ENCODE results near the gene LALBA. TPM values are rescaled to one million over a fixed set of nuclear protein-coding genes. Genes with fewer than 3 reads are reported as not detected.
"Not testable (repeated sequence)": the region's sequence is repeated elsewhere in the genome, so short reads cannot be mapped to it uniquely, and the experiment has no call there.

LALBA gene
- total RNA-seq: not detected

DNA sequence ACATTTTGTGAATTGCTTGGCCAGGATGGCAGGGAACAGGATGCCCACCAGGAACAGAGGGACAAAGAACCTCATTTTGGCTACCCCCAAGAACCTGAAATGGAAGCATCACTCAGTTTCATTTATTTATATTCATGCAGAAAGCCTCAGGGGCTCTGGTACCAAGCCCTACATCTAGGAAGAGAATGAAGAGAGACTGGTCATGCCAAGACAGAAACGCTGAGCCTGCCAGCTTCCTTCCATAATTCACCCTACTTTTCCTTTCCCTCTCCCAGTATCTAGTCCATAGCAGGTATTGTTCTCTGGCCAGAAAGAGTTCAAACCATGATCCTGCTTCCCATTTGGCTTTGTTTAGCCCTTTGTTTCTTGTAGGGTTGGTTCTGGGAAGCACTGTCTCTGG lies at the start of gene LALBA:
Gene LALBA, minus strand, starts transcription at position 101 of the 400 bp plus-strand sequence. Its CDS starts 26 bp downstream, at position 75.
- no peak for DNase-seq

DNA sequence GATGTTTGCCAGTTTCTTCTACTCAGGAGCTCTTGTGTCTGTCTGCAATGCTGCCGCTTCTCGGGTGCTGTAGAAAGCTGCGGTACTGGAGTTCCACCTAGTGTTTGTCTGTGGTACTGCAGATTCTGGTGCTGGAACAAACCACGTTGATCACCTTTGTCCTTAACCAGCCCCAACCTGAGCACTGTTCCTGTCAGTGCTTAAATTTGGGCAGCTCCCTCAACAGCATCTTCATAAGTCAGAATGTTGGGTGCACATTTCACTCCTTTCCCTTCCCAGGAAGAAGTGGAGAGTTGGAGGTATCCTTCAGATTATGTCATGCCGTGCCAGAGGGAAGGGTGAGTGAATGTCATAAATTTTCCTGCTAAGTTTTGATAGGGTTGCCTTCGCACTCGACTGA lies 48.7 kb upstream of the LALBA start:
- DNase-seq: peak; percentile 40

DNA sequence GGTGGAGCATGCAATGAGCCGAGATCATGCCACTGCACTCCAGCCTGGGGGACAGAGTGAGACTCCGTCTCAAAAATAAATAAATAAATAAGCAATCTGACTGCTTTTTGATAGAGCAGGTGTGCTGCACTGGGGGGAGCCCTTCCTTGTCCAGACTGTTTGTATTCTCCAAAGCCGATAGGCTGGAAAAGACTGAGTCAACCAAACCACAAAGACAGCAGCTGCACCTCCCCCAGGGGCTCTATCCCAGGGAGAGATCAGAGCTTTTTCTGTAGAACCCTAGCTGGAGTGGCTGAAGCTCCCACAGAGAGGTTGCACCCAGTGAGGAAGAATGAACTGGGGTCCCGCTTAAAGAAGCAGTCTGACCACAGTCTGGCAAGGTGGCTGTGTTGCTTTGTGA lies 45.8 kb upstream of the LALBA start:
- no peak for DNase-seq

DNA sequence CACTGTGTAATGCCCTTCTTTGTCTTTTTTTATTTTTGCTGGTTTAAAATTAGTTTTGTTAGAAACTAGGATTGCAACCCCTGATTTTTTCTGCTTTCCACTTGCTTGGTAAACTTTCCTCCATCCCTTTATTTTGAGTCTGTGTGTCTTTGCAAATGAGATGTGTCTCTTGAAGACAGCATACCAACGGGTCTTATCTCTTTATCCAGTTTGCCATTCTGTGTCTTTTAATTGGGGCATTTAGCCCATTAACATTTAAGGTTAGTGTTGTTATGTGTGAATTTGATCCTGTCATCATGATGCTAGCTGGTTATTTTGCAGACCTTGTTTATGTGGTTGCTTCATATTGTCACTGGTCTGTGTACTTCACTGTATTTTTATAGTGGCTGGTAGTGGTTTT lies 43.5 kb upstream of the LALBA start:
- no peak for DNase-seq

DNA sequence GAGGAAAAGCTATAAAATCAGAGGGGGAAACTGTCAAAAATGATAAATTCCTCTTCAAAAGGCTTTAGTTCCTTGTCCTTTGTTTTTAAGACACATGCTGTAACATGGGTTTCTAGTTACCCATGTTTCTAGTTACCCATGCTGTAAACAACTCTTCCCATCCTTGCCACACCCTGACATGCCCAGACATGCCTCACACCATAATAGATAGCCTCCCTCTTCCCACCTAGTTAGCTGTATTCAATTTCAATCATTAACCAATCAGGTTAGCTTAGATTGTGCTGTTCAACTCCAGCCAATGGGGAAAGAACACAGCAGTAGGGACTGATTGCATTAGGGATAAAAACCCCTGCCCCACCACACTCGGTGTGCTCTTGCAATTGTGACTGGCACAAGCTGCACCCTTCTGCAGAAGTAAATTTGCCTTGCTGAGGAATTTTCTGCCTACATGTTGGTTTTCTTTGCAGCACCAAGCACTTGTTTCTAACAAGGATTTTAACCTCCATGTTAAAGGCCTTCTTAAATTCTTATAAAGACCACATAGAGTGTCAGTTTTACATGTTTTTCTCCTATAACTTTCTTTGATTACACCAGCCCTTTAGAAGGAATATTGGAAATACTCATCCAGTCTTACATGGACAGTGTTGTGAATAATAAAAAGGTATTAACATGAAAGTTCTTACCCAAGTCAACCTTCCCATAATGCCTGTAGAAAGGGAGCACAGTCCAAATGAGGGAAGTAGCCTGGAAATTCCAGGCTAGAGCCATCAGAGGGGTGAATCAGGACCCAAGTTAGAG lies 32.5 kb upstream of the LALBA start:
- no peak for DNase-seq

DNA sequence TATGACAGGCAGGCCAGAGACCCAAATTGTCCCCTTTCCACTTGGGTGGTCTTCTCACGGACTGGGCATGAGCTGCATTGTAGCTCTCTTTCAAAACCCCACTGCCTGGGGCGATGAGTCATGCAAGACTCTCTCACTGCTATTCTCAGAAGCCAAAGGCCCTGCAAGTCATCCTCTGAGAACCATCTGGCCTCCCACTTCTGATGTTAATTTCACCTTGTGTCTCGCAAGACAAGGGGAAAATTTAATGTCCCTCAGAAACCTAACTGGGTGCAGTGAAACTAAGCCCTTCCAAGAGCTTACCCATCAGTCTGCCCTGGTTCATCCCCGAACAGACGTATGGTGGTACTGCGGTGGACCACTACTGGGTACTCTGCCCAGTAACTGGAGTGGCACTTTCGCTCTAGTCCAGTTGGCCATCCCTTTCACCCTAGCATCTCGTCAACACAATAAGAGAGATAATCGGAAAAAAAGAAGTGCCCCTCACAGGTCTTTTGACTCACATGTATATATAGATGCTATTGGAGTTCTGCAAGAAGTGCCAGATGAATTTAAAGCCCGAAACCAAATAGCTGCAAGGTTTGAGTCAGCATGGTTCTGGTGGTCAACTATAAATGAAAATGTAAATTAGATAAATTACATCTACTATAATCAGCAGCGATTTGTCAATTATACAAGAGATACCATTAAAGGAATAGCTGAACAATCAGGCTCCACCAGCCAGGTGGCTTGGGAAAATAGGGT lies 31.3 kb upstream of the LALBA start:
- DNase-seq: no peak

DNA sequence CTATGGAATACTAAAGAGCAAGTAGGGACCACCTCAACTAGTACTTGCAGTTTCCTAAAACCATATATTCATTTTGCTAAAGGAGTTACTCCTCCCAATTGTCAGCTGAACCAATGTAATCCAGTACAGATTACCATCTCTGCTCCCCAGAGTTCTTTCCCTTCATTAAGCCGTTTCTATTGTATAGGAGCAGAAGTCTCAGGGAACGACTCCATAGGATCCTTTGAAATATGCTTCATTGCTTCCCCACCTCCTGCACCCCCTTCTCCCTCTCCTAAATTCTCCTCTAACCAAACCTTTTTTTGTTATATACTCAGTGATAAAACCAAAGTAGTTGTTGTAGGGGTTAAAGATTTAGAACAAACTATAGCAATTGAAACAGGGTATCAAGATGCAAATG lies 30.7 kb upstream of the LALBA start:
- no peak for DNase-seq

DNA sequence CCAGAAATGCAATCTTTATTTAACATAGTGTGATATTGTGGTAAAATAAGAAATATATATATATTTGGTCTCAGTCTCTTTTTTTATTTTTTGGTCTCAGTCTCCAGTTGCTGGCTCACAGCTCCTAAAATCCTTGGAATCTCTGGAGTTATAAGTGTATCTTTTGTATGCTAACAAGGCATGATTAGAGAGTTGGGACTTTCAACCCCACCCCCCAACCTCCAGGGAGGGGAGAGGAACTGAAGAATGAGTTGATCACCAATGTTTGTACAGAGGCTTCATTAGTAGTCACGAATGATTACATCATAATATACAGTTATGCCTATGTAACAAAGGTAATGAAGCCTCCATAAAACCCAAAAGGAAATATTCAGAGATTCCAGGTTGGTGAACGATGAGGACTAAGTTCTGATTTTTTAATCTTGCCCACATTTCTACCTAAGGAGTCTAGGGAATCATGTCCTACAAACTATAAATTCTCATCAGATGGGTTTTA lies 22.8 kb upstream of the LALBA start:
- no peak for DNase-seq

DNA sequence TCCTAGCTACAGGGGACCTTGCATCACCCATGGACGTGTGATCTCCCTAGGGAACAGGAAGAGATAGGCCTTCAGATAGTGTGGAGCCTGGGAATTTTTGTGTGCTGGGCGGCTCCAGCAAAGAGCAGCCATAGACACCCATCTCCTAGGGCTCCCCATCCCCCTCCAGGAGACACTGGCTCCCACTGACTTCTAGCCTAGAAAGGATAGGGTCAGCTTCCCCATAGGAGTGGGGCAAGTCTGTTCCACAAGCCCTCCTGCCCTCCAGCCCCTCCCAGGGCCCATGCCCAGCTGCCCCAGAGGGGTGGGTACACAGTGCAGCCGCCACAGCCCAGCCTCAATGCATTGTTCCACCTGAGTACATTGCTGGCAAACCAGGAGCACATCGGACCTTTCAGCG lies 16.5 kb upstream of the LALBA start:
- no peak for DNase-seq

DNA sequence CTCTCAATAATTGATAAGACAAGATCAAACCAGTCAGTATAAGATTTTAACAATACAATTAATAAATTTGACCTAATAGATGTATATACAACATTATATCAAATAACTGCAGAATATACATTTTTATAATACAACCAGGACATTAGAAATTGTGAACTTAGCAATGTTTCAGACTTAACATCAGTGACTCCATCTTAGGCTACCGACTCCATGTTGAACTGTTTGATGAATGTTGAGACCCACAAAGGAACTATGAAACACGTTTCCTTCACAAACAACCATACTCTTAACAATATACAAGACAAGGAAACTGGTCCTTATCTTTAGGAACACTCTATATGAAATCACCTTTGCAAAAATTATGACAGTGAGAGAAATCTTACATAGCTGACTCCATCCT lies 13.9 kb upstream of the LALBA start:
- DNase-seq: no peak

DNA sequence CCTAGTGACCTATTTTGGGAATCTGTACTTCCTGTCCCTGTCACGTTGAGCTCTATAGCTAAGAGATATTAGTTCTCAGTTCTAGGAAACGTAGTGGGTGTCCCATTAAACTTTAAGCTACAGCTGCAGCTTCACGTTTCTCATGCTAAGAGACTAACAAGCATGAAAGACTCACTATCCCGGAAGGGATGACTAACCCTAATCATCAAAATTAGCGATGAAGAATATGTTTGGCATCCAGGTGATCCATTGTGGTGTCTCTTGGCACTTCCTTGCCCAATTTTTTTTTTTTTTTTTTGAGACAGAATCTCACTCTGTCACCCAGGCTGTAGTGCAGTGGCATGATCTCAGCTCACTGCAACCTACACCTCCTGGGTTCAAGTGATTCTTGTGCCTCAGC lies 11.0 kb upstream of the LALBA start:
- no peak for DNase-seq

DNA sequence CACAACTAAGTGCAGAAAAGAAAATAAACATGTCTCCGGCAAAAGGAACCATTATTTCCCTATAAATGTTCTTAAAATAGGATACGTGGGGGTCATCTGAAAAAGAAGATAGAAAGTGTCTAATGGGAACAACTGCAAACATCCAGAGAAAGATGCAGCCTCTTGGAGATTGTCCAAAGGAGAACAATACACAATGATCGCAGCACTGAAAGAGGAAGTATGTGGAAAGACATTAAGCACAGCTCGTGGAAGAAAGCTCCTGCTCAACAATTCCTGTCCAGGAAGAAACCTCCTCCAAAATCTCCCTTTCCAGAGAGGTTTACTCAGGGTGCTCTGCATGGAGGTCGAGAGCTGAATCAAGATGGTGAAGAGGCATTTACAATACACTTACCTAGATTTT lies 2.5 kb upstream of the LALBA start:
- DNase-seq: no peak

DNA sequence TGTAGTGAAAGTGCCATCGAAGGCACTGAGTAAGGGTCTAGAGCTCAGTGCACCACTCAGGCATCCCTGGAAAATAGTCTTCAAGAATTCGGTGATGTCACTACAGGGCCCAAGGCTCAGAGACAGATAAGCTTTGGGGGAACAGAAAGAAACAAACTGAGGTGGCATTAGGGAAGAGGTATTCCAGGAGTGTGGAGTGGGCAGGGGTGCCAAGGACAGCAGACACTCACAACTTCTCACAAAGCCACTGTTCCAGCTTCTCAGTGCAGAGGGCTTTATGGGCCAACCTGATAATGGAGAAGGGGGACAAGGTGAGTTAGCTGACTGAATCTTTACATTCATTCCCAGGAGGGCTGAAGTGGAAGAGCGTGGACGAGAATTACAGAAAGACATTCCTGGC lies 2.1 kb downstream of the LALBA start:
- DNase-seq: no peak

DNA sequence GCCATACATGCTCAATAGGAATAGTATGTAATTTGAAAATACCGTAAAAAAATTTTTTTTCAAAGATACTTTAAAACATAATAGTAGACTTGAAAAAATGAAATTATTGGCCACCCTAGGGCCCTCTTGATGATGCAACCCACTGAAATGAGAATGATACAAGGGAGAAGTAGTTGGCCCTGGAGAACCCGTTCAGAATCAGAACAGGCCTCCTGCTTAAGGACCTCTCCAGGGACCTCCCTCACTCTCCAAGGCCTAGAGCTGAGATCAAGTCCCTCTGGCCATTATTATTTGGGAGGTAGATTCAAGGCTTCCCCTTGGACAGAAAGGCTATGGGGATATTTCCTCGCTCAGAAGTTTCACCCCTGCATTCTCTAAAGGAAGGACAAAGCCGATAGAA lies 11.9 kb downstream of the LALBA start:
- DNase-seq: no peak

DNA sequence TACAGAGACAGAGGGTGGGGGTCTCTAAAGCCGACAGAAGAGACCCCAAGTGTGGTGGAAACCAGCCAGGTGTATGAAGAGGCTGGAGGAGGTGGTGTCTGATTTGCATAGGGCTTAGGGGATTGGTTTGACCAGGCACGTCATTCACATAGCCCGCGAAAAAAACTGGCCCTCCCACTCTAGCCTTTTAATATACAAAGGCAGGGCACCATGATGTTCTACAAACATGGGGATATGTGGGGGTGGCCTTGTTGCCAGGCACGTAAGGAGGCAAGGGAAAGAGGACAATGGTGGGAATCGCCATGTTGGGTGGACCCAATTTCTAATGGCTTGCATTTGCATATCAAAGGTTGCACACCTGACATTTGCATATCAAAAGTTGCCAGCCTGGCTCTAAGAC lies 13.2 kb downstream of the LALBA start:
- DNase-seq: no peak

DNA sequence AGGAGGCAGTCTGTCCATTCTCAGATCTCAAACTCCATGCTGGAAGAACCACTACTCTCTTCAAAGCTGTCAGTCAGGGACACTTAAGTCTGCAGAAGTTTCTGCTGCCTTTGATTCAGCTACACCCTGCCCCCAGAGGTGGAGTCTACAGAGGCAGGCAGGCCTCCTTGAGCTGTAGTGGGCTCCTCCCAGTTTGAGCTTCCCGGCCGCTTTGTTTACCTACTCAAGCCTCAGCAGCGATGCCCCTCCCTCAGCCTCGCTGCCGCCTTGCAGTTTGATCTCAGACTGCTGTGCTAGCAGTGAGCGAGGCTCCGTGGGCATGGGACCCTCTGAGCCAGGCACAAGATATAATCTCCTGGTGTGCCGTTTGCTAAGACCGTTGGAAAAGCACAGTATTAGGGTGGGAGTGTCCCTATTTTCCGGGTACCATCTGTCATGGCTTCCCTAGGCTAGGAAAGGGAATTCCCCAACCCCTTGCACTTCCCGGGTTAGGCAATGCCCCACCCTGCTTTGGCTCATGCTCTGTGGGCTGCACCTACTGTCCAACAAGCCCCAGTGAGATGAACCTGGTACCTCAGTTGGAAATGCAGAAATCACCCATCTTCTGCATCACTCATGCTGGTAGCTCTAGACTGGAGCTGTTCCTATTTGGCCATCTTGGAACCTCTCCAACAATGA lies 16.0 kb downstream of the LALBA start:
- DNase-seq: not testable (repeated sequence)

DNA sequence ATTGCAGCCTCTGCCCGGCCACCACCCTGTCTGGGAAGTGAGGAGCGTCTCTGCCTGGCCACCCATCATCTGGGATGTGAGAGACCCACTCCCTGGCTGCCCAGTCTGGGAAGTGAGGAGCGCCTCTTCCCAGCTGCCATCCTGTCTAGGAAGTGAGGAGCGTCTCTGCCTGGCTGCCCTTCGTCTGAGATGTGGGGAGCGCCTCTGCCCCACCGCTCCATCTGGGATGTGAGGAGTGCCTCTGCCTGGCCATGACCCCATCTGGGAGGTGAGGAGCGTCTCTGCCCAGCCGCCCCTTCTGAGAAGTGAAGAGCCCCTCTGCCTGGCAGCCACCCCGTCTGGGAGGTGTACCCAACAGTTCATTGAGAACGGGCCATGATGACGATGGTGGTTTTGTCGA lies 18.2 kb downstream of the LALBA start:
- DNase-seq: not testable (repeated sequence)

DNA sequence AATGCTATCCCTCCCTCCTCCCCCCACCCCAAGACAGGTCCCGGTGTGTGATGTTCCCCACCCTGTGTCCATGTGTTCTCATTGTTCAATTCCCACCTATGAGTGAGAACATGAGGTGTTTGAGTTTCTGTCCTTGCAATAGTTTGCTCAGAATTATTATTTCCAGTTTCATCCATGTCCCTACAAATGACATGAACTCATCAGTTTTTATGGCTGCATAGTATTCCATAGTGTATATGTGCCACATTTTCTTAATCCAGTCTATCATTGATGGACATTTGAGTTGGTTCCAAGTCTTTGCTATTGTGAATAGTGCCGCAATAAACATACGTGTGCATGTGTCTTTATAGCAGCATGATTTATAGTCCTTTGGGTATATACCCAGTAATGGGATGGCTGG lies 22.8 kb downstream of the LALBA start:
- DNase-seq: not testable (repeated sequence)

DNA sequence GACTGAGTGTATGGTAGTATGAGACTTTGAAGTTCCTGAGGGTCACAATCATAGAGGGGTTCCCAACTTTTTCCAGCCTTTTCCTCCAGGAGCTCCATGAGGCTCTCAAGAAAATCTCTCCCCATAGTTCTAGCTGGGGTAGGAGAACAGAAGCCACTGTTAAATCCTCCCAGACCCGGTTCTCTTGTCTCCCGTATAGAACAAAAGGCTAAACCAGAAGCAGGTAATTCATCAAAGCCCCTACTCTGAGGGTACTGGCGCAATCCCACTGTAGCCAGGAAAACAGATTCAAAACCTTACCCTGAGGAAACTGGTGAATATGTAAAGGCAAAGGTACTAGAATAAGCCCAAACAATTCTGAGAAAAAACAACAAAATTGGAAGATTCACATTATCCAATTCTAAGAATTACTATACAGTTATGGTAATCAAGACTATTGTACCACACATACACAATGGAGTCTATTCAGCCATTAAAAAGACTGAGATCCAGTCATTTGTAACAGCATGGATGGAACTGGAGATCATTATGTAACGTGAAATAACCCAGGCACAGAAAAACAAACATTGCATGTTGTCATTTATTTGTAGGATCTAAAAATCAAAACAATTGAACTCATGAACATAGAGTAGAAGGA lies 23.9 kb downstream of the LALBA start:
- no peak for DNase-seq

DNA sequence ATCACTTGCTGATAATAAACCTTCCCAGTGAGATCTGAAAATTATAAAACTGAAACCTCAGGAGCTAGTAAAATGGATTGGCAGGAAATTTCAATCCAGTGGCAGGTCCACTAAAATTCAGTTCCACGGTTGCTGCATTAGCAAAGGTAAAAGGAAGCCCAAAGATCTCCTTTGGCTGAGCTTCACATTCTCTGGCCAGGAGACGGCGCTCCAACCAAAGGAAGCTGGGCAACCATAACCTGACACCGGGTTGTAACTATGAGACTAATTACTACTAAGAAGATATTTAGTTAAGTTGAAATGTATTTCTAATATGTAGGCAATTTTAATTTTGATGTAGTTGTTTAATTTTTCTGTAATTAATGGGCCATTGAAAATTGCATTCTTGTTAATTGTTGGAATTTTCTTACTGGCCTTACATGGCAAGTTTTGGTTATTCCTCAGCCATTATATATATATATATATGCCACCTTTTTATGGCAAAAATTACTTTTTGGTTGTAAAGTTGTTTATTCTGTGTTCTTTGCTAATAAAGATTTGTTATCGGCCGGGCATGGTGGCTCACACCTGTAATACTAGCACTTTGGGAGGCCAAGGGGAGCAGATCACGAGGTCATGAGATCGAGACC lies 27.4 kb downstream of the LALBA start:
- no peak for DNase-seq

DNA sequence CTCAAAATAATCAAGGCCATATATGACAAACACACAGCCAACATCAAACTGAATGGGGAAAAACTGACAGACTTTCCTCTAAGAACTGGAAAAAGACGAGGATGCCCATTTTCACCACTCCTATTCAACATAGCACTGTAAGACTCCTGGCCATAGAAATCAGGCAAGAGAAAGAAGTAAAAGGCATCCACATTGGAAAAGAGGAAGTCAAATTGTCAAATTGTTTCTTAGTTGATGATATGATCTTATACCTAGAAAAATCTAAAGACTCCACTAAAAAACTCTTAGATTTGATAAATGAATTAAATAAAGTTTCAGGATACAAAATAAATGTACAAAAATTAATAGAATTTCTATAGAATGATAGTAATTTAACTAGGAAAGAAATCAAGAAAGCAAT lies 33.2 kb downstream of the LALBA start:
- DNase-seq: no peak

DNA sequence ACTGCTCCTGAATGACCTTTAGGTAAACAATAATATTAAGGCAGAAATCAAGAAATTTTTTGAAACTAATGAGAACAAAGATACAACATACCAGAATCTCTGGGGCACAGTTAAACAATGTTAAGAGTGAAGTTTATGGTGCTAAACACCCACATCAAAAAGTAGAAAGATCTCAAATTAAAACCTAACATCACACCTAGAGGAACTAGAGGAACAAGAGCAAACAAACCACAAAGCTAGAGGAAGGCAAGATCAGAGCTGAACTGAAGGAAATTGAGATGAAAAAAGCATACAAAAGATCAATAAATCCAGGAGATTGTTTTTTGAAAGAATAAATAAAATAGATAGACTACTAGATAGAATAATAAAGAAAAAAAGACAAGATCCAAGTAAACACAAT lies 37.2 kb downstream of the LALBA start:
- no peak for DNase-seq

All from skin of body (tissue), 2 donors.